ENCODE measurements around the gene FGD5. TPM values are rescaled to one million over a fixed set of nuclear protein-coding genes. Genes with fewer than 3 reads are reported as not detected.

The FGD5 gene
- total and polyA plus RNA-seq, 2 donors (not counting 1 experiment from before 2014, with no cell fraction given), result not detected

GRCh38 chr3:14889943-14890342, 71.2 kb downstream of the FGD5 start:
- intact Hi-C loops (cut with micrococcal nuclease), result no loop called here
- Mint-ChIP-seq H3K4me3 (no peak overlapping the region), H3K27ac (no peak overlapping the region), H3K9me3 (ENCODE audit: insufficient read depth) (peaks cover 1% of the 10 kb centered on the region), H3K27me3 (peaks cover 24% of the 10 kb centered on the region), H3K4me1 (no peaks in the 10 kb centered on the region)
- 92% methylated on average over 7 of the region's 8 CpGs for WGBS (ENCODE audit: insufficient coverage)
- ATAC-seq (ENCODE audit: low read depth), result no peak
- no peak overlapping the region for H3K4me3 ChIP-seq (ENCODE audit: control extremely low read depth in 1 of 5, extremely low read depth in 1 of 5, insufficient read depth in 1 of 5, low read depth in 2 of 5, low read length in 4 of 5)
- no peak overlapping the region for H3K27ac ChIP-seq (ENCODE audit: low read length in 2 of 2)
- H3K4me2 ChIP-seq (replicated peaks; ENCODE audit: low read depth, low read length, poor library complexity, severe bottlenecking), result no peak overlapping the region
- no peaks in the 10 kb centered on the region for H3K9me3 ChIP-seq (ENCODE audit: control extremely low read depth in 1 of 3, control insufficient read depth in 2 of 3, insufficient read depth in 1 of 3, low read length in 2 of 3)
- H3K36me3 ChIP-seq (replicated peaks in 1 of 2; ENCODE audit: control extremely low read depth in 1 of 2, control insufficient read depth in 1 of 2, extremely low read depth in 1 of 2, insufficient read depth in 2 of 2, low read length in 1 of 2), result no peaks in the 10 kb centered on the region
- ChIA-PET POLR2A (no interaction called here), CTCF (no interaction called here)
- DNase-seq, result no peak
- TF ChIP-seq CTCF (IDR thresholded peaks at IDR 0.05) (no peak), EZH2 (IDR thresholded peaks at IDR 0.05; ENCODE audit: borderline replicate concordance, insufficient read depth, low read depth, low read length, poor library complexity, severe bottlenecking) (no peak)
- no peaks in the 10 kb centered on the region for H4K20me1 ChIP-seq (ENCODE audit: control insufficient read depth, insufficient read depth, low read length, poor library complexity, severe bottlenecking)
- no peaks in the 10 kb centered on the region for H3K79me2 ChIP-seq (ENCODE audit: control insufficient read depth, insufficient read depth, low read length)
- no peak overlapping the region for H2AFZ ChIP-seq (ENCODE audit: insufficient read depth, low read depth, low read length, poor library complexity, severe bottlenecking)
- no peaks in the 10 kb centered on the region for H3K4me1 ChIP-seq (ENCODE audit: control insufficient read depth in 2 of 2, insufficient read depth in 2 of 2, low read length in 2 of 2)
- H3K27me3 ChIP-seq (replicated peaks in 1 of 4; ENCODE audit: control extremely low read depth in 1 of 4, control insufficient read depth in 3 of 4, insufficient read depth in 4 of 4, low read length in 3 of 4), result peaks cover 0 to 3% (median 2%) of the 10 kb centered on the region in 4 experiments
- no peak overlapping the region for H3K9ac ChIP-seq (ENCODE audit: low read length)

GRCh38 chr3:14890476-14890875, 71.7 kb downstream of the FGD5 start:
- Mint-ChIP-seq H3K27ac (no peak overlapping the region), H3K9me3 (ENCODE audit: insufficient read depth) (peaks cover 1% of the 10 kb centered on the region), H3K4me3 (no peak overlapping the region), H3K27me3 (peaks cover 28% of the 10 kb centered on the region), H3K4me1 (no peaks in the 10 kb centered on the region)
- H3K27ac ChIP-seq (ENCODE audit: low read length in 2 of 2), result no peak overlapping the region
- ChIA-PET CTCF (no interaction called here), POLR2A (no interaction called here)
- intact Hi-C loops (cut with micrococcal nuclease), result no loop called here
- no peaks in the 10 kb centered on the region for H3K36me3 ChIP-seq (replicated peaks in 1 of 2; ENCODE audit: control extremely low read depth in 1 of 2, control insufficient read depth in 1 of 2, extremely low read depth in 1 of 2, insufficient read depth in 2 of 2, low read length in 1 of 2)
- H3K4me2 ChIP-seq (replicated peaks; ENCODE audit: low read depth, low read length, poor library complexity, severe bottlenecking), result no peak overlapping the region
- no peaks in the 10 kb centered on the region for H4K20me1 ChIP-seq (ENCODE audit: control insufficient read depth, insufficient read depth, low read length, poor library complexity, severe bottlenecking)
- no peak overlapping the region for H3K9ac ChIP-seq (ENCODE audit: low read length)
- H3K27me3 ChIP-seq (replicated peaks in 1 of 4; ENCODE audit: control extremely low read depth in 1 of 4, control insufficient read depth in 3 of 4, insufficient read depth in 4 of 4, low read length in 3 of 4), result peaks cover 0 to 3% (median 1%) of the 10 kb centered on the region in 4 experiments
- no peaks in the 10 kb centered on the region for H3K79me2 ChIP-seq (ENCODE audit: control insufficient read depth, insufficient read depth, low read length)
- H3K4me1 ChIP-seq (ENCODE audit: control insufficient read depth in 2 of 2, insufficient read depth in 2 of 2, low read length in 2 of 2), result no peaks in the 10 kb centered on the region
- DNase-seq (no peak), ATAC-seq (ENCODE audit: low read depth) (no peak)
- WGBS (ENCODE audit: insufficient coverage), result 39% methylated on average over 5 of the region's 5 CpGs
- TF ChIP-seq EZH2 (IDR thresholded peaks at IDR 0.05; ENCODE audit: borderline replicate concordance, insufficient read depth, low read depth, low read length, poor library complexity, severe bottlenecking) (no peak), CTCF (IDR thresholded peaks at IDR 0.05) (no peak)
- H3K4me3 ChIP-seq (ENCODE audit: control extremely low read depth in 1 of 5, extremely low read depth in 1 of 5, insufficient read depth in 1 of 5, low read depth in 2 of 5, low read length in 4 of 5), result no peak overlapping the region
- H3K9me3 ChIP-seq (ENCODE audit: control extremely low read depth in 1 of 3, control insufficient read depth in 2 of 3, insufficient read depth in 1 of 3, low read length in 2 of 3), result no peaks in the 10 kb centered on the region
- no peak overlapping the region for H2AFZ ChIP-seq (ENCODE audit: insufficient read depth, low read depth, low read length, poor library complexity, severe bottlenecking)
